Measurements from ENCODE around the gene SLC4A1. TPM values are rescaled to one million over a fixed set of nuclear protein-coding genes. Genes with fewer than 3 reads are reported as not detected.

The SLC4A1 gene
- total RNA-seq, 1 donor from 2014 or later: not detected

DNA sequence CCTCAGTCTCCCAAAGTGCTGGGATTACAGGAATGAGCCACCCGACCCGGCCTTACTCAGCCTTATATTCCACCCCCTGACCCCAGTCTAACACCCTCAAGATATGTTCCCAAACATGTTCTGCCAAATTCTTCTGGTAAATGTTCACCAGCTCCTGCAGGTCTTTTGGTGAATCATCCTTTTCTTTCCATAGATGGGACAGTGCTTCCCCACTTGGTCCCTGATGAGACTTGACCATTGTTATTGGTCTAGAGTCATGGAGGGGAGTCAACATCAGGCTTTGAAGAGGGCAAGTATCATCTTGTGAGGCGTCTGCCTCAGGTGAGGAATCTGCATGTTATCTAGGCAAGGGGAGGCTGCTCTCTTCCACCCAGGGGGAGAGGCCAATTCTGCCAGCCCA is 30.0 kb upstream of the SLC4A1 start:
- peaks cover 35% of the 10 kb centered on the region for H3K27me3 Mint-ChIP-seq (ENCODE audit: low read depth)
- no peak overlapping the region for H3K27ac Mint-ChIP-seq
- no peak overlapping the region for H3K4me3 Mint-ChIP-seq
- TF ChIP-seq, protein P1, sequence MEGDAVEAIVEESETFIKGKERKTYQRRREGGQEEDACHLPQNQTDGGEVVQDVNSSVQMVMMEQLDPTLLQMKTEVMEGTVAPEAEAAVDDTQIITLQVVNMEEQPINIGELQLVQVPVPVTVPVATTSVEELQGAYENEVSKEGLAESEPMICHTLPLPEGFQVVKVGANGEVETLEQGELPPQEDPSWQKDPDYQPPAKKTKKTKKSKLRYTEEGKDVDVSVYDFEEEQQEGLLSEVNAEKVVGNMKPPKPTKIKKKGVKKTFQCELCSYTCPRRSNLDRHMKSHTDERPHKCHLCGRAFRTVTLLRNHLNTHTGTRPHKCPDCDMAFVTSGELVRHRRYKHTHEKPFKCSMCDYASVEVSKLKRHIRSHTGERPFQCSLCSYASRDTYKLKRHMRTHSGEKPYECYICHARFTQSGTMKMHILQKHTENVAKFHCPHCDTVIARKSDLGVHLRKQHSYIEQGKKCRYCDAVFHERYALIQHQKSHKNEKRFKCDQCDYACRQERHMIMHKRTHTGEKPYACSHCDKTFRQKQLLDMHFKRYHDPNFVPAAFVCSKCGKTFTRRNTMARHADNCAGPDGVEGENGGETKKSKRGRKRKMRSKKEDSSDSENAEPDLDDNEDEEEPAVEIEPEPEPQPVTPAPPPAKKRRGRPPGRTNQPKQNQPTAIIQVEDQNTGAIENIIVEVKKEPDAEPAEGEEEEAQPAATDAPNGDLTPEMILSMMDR (IDR thresholded peaks at IDR 0.05; ENCODE audit: unreplicated experiment): no peak
- H3K9me3 Mint-ChIP-seq: no peaks in the 10 kb centered on the region
- no peak for DNase-seq (ENCODE audit: low spot score in 2 of 2, unreplicated experiment in 2 of 2)
- no peaks in the 10 kb centered on the region for H3K36me3 Mint-ChIP-seq
- H3K4me1 Mint-ChIP-seq: no peaks in the 10 kb centered on the region

DNA sequence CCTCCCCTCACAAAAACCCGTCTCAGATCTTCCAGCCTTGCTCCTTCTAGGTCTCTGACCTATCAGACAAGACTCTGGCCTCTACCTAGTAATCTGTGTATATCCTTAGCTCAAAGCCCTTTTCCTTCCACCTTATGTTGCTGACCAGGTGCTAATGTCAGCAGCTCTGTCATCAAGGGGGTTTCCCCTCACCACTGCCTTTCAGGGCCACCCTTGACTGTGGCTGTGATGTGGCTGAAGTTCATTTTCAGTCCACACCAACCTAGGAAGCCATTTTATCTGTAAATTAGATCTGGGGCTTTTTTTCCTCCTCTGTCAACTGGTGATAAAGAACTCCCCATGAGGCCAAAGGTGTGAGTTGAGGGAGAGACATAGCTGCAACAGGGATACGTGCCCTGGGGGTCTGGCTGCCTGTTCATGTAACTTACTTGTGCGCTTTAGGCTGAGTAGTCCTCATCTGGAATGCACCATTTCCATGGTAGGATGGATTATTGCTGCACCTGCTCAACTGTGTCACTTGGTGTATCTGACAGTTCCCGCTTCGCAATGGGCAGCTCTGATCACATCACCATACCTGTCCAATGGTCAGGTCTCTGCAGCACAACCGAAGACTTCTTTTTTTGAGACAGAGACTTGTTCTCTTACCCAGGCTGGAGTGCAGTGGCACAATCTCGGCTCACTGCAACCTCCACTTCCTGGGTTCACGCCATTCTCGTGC is 25.7 kb upstream of the SLC4A1 start:
- Mint-ChIP-seq H3K27me3 (ENCODE audit: low read depth) (peaks cover 30% of the 10 kb centered on the region), H3K4me1 (no peaks in the 10 kb centered on the region), H3K36me3 (no peaks in the 10 kb centered on the region), H3K27ac (no peak overlapping the region), H3K9me3 (no peaks in the 10 kb centered on the region), H3K4me3 (no peak overlapping the region)
- DNase-seq (ENCODE audit: low spot score in 2 of 2, unreplicated experiment in 2 of 2): no peak
- TF ChIP-seq, protein P1 (IDR thresholded peaks at IDR 0.05; ENCODE audit: unreplicated experiment): no peak

DNA sequence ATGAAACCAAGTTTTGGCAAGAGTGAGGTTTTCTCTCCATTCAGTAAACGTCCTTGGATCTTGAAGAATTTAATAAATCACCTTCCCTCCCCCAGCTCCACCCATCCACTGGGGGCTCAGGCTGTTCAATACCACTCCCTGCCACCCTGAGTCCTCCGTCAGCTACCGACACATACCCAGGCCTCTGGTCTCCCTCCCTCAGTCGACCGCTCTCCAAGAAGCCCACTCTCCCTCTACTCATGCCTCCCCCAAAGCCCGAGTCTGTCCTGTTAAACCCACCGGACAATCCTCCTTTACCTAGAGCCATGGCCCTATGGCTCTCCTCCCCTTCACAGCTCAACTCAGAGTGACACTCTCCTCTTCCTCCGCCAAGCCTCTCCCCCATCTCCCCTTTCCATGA is 19.7 kb upstream of the SLC4A1 start:
- Mint-ChIP-seq H3K9me3 (no peaks in the 10 kb centered on the region), H3K4me1 (no peaks in the 10 kb centered on the region), H3K27me3 (ENCODE audit: low read depth) (peaks cover 25% of the 10 kb centered on the region), H3K36me3 (no peaks in the 10 kb centered on the region), H3K4me3 (no peak overlapping the region), H3K27ac (no peak overlapping the region)
- DNase-seq (ENCODE audit: low spot score in 2 of 2, unreplicated experiment in 2 of 2): no peak
- TF ChIP-seq, protein P1 (IDR thresholded peaks at IDR 0.05; ENCODE audit: unreplicated experiment): no peak

DNA sequence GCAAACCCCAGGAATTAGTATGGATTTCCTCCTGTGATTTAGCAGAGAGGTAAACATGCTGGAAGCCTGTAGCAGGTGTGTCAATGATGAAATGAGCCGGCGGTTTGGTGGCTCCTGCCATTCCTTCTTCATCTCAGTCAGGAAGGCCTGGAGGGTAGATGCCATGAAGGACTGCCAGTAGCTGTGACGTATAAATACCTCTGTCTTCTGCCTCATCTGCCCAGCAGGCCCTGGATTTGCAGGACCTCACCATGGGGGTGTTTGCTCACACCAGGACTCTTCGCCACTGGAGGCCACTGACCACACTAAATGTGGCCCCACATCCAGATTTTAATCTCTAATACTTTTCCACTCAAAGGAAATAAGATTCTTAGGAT is 16.1 kb upstream of the SLC4A1 start:
- TF ChIP-seq, protein P1 (IDR thresholded peaks at IDR 0.05; ENCODE audit: unreplicated experiment): no peak
- Mint-ChIP-seq H3K27ac (no peak overlapping the region), H3K4me1 (no peaks in the 10 kb centered on the region), H3K27me3 (ENCODE audit: low read depth) (peaks cover 14% of the 10 kb centered on the region), H3K36me3 (no peaks in the 10 kb centered on the region), H3K9me3 (no peaks in the 10 kb centered on the region), H3K4me3 (no peak overlapping the region)
- no peak for DNase-seq (ENCODE audit: low spot score in 2 of 2, unreplicated experiment in 2 of 2)

DNA sequence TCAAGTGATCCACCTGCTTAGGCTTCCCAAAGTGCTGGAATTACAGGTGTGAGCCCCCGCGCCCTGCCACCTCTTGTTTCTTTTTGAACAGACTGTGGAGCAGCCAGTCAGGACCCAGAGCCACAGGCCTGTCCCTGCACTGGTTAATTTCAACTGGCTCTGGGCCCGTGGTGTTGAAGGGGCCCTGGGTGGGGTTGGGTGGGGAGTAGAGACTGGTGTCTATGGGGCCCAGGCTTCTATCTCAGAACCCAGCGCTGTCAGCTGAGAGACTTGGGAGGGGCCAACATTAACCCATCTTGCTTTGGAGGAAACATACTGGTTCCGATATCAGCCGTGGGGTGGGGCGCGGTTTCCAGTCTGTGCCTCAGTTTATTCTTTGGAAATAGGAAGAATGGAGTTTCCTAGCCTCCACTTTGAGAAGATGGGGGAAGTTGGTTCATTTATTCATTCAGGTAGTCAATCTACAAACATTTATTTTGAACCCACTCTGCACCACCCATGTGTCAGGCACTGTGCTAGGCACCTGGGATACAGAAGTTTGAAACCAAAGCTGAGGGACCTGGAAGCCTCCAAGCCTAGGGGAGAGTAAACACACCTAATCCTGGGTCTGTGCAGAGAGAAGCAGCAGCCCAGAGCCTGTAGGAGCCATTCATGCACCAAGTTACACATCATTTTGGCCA is 15.5 kb upstream of the SLC4A1 start:
- Mint-ChIP-seq H3K4me1 (no peaks in the 10 kb centered on the region), H3K9me3 (no peaks in the 10 kb centered on the region), H3K36me3 (no peaks in the 10 kb centered on the region), H3K27ac (no peak overlapping the region), H3K27me3 (ENCODE audit: low read depth) (peaks cover 12% of the 10 kb centered on the region), H3K4me3 (no peak overlapping the region)
- TF ChIP-seq, protein P1 (IDR thresholded peaks at IDR 0.05; ENCODE audit: unreplicated experiment): no peak
- no peak for DNase-seq (ENCODE audit: low spot score in 2 of 2, unreplicated experiment in 2 of 2)
